IPS DF 6.9 (cell line): ENCODE results near the gene XRCC4.
"Not testable (repeated sequence)": the region's sequence is repeated elsewhere in the genome, so short reads cannot be mapped to it uniquely, and the experiment has no call there.

Experiments
- DNase-seq: peaks from one replicate; pipeline ENCODE4 v3.0.0-alpha.2; 2013; ENCODE audit warnings: low read depth, low spot score
- H3K27ac ChIP-seq: one replicate; pipeline ENCODE4 v1.5.1; 2013; ENCODE audit warnings: low read length, control low read depth
- H3K27me3 ChIP-seq: 2 replicates; pipeline ENCODE4 v1.6.1; 2013; ENCODE audit warnings: mild to moderate bottlenecking, low read length; ENCODE audit not compliant: control insufficient read depth, insufficient read depth
- H3K36me3 ChIP-seq: 2 replicates; pipeline ENCODE4 v1.6.1; 2013; ENCODE audit warnings: low read length; ENCODE audit not compliant: control insufficient read depth, insufficient read depth
- H3K4me1 ChIP-seq: 2 replicates; pipeline ENCODE4 v1.6.1; 2013; ENCODE audit warnings: low read length; ENCODE audit not compliant: control insufficient read depth, insufficient read depth
- H3K4me3 ChIP-seq: 2 replicates; pipeline ENCODE4 v1.5.1; 2013; ENCODE audit warnings: mild to moderate bottlenecking, low read length
- H3K9me3 ChIP-seq: 2 replicates; pipeline ENCODE4 v1.6.1; 2013; ENCODE audit warnings: low read length, inconsistent platforms; ENCODE audit not compliant: control insufficient read depth, insufficient read depth
- WGBS: extraction: QIAGEN DNeasy Blood & Tissue Kit; methylation state at CpG from one replicate; pipeline ENCODE4 v1.1.7; 2013; ENCODE audit warnings: mixed read lengths, missing lambda C conversion rate; ENCODE audit not compliant: insufficient read length, insufficient coverage; 5-methylcytosine and 5-hydroxymethylcytosine counted together

Gene XRCC4

DNA sequence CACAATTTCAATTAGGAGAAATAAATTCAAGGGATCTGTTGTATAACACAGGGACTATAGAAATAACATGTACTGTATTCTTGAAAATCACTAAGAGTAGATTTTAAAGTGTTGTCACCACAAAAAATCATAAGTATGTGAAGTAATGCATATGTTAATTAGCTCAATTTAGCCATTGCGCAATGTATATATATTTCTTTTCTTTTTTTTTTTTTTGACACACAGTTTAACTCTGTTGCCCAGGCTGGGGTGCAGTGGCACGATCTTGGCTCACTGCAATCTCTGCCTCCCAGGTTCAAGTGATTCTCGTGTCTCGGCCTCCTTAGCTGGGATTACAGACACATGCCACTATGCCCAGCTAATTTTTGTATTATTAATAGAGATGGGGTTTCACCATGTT lies 70.2 kb downstream of the XRCC4 start:
- H3K9me3 ChIP-seq: no peaks in the 10 kb centered on the region
- H3K36me3 ChIP-seq: no peaks in the 10 kb centered on the region
- no CpG with 5 or more reads among the region's 4 CpGs for WGBS
- no peaks in the 10 kb centered on the region for H3K27me3 ChIP-seq
- DNase-seq: no peak
- H3K4me3 ChIP-seq: no peak overlapping the region
- H3K4me1 ChIP-seq: no peaks in the 10 kb centered on the region
- H3K27ac ChIP-seq: no peak overlapping the region

DNA sequence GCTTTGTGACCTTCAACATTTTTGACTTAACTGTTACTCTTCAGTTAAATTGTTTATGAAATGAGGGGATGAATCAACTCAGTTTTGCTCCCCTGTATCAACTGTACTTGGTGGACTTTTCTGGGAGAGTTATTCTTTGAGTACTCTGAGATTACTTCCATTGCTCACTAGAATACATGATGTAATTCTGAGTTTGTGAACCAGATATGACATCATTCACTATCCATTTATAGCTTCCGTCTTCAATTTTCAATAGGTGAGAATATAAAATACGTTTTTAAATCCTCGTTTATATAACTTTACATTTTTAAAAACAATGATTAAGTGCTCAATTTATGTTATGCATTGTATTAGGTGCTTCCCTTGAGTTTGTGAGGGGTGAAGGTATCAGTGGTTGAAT lies 71.0 kb downstream of the XRCC4 start:
- H3K9me3 ChIP-seq: no peaks in the 10 kb centered on the region
- DNase-seq: no peak
- H3K27me3 ChIP-seq: no peaks in the 10 kb centered on the region
- H3K4me3 ChIP-seq: no peak overlapping the region
- H3K4me1 ChIP-seq: no peaks in the 10 kb centered on the region
- 100% methylated on average over 3 of the region's 3 CpGs for WGBS
- no peak overlapping the region for H3K27ac ChIP-seq
- H3K36me3 ChIP-seq: no peaks in the 10 kb centered on the region

DNA sequence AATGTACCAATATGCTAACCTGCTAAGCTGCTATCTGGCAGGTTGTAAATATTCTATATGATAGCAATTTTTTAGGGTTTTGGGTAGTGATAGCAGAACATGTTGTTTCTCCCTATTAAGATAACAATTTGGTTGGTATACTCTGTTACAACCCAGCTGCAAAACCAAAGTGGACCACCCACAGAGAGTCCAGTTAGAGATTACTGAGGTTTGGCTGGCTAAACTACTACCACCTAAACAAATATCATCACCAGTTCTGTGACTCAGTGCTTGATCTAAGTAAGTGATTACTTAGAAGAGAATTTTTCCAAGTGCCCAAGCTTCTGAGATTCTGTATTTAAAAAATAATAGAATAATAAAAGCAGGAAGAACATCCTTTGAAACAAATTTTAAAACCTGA lies 72.3 kb downstream of the XRCC4 start:
- H3K27ac ChIP-seq: no peak overlapping the region
- no peaks in the 10 kb centered on the region for H3K36me3 ChIP-seq
- H3K27me3 ChIP-seq: no peaks in the 10 kb centered on the region
- no peak for DNase-seq
- H3K9me3 ChIP-seq: no peaks in the 10 kb centered on the region
- H3K4me1 ChIP-seq: no peaks in the 10 kb centered on the region
- H3K4me3 ChIP-seq: no peak overlapping the region

DNA sequence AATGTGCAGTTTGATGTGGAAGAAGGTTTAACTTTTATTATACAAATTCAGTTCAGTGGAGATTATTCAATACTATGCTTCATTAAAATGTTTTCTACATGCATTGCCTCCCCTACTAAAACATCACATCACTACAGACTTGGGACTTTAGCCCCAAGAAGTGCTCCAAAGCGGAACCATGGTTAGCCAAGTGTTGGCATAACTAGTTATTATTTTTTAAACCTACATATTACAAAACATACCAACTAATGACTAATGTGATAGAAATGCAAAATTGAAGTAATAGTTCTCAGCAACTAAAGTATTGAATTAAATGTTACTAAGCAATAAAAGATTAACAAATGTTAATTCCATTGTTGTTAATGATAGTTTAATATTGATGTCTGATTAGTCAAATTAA lies 74.5 kb downstream of the XRCC4 start:
- WGBS: no CpG with 5 or more reads among the region's 1 CpG
- H3K27me3 ChIP-seq: no peaks in the 10 kb centered on the region
- H3K4me3 ChIP-seq: no peak overlapping the region
- H3K9me3 ChIP-seq: no peaks in the 10 kb centered on the region
- no peaks in the 10 kb centered on the region for H3K4me1 ChIP-seq
- DNase-seq: no peak
- H3K27ac ChIP-seq: no peak overlapping the region
- no peaks in the 10 kb centered on the region for H3K36me3 ChIP-seq

DNA sequence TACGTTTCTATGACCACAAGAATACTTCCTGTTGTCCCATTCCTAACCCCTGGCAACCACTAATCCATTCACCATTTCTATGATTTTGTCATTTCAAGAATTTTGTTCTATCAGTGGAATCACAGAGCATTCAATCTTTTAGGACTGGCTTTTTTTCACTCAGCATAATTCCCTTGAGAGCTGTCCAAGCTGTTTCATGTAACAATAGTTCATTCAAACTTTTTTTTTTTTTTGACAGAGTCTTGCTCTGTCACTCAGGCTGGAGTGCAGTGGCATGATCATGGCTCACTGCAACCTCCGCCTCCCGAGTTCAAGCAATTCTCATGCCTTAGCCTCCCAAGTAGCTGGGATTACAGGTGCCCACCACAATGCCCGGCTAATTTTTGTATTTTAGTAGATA lies 75.6 kb downstream of the XRCC4 start:
- DNase-seq, H3K9me3 ChIP-seq, H3K27ac ChIP-seq, H3K4me3 ChIP-seq, H3K27me3 ChIP-seq, H3K4me1 ChIP-seq, H3K36me3 ChIP-seq: not testable (repeated sequence)
- no CpG with 5 or more reads among the region's 4 CpGs for WGBS

DNA sequence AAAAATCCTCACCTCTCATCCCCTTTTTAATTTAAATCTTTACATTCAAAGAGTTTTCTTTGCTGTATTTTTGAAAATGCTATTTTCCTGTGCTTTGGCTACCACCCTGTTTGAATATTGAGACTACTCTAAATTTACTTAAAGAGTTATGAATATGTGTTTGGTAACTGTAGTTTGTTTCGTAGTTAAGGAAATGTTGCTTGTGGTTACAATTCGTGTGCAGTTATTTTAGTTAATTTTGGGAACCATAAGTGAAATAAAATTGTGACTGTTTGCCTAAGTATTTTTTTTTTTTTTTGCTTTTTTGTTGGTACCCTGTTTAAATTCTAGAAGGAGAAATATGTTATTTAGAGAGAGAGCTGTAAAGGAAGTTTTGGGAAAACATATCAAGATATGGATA lies 78.7 kb downstream of the XRCC4 start:
- Histone ChIP-seq H3K27ac (no peak overlapping the region), H3K27me3 (no peaks in the 10 kb centered on the region), H3K4me3 (no peak overlapping the region), H3K4me1 (no peaks in the 10 kb centered on the region), H3K9me3 (no peaks in the 10 kb centered on the region), H3K36me3 (no peaks in the 10 kb centered on the region)
- WGBS: 100% methylated on average over 2 of the region's 2 CpGs
- no peak for DNase-seq

DNA sequence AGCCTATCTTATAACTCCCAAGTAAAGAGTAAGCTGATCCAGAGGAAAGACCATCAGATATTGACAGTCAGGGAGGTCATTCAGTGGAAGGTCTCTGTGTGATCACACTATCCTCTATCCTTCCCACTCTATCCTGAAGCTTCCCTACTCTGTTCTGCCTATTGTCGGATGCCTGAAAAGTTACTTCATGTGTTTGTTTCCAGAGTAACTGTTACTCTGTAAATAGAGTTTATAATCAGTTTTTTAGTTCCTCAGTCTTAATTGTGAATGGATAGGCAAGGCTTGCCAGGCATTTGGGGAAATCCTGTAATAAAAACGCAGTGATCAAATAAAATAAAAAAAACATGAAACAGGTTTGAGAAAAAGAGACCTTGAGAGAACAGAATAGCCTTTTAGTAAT lies 79.8 kb downstream of the XRCC4 start:
- no peak for DNase-seq
- Histone ChIP-seq H3K4me1 (no peaks in the 10 kb centered on the region), H3K36me3 (no peaks in the 10 kb centered on the region), H3K9me3 (no peaks in the 10 kb centered on the region), H3K27ac (no peak overlapping the region), H3K4me3 (no peak overlapping the region), H3K27me3 (no peaks in the 10 kb centered on the region)
- no CpG with 5 or more reads among the region's 2 CpGs for WGBS

DNA sequence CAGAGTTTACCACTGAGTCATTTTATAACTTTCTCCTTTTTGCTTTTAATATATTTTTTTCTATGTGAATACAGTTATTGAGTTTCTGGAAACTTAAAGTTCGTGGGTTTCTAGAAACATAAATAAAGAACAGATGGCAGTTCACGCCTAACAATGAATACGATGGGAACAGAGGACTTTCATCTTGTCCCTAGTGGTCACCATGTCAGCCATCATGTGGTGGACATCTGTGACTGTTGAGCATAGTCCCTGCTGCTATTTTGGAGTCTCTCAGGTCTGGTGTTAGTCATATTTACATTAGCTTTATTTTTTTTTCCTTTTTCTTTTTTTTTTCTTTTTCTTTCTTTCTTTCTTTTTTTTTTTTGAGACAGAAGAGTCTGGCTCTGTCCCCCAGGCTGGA lies 85.3 kb downstream of the XRCC4 start:
- no peak for DNase-seq
- H3K4me1 ChIP-seq: no peaks in the 10 kb centered on the region
- H3K36me3 ChIP-seq: no peaks in the 10 kb centered on the region
- no peak overlapping the region for H3K4me3 ChIP-seq
- no CpG with 5 or more reads among the region's 3 CpGs for WGBS
- H3K9me3 ChIP-seq: no peaks in the 10 kb centered on the region
- H3K27me3 ChIP-seq: no peaks in the 10 kb centered on the region
- H3K27ac ChIP-seq: no peak overlapping the region

DNA sequence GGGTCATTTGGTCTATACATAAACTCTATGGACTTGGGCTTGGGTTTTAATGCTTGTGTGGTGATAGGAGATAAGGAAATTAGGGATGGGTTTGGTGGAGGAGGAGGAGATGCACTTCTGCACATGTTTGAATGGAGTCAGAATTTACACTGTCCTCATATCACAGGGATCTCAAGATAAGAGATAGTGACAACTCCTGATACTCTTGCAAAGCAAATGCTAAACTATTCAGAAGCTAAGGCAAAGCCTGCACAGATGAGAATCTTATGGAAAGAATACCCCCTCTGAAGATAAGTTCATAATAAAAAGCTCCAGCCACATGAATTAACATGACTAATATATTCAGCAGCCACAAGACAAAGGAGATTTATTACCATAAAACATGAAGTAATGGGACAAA lies 90.2 kb downstream of the XRCC4 start:
- Histone ChIP-seq H3K4me1 (no peaks in the 10 kb centered on the region), H3K27me3 (no peaks in the 10 kb centered on the region), H3K4me3 (no peak overlapping the region), H3K27ac (no peak overlapping the region), H3K9me3 (no peaks in the 10 kb centered on the region), H3K36me3 (no peaks in the 10 kb centered on the region)
- DNase-seq: no peak

DNA sequence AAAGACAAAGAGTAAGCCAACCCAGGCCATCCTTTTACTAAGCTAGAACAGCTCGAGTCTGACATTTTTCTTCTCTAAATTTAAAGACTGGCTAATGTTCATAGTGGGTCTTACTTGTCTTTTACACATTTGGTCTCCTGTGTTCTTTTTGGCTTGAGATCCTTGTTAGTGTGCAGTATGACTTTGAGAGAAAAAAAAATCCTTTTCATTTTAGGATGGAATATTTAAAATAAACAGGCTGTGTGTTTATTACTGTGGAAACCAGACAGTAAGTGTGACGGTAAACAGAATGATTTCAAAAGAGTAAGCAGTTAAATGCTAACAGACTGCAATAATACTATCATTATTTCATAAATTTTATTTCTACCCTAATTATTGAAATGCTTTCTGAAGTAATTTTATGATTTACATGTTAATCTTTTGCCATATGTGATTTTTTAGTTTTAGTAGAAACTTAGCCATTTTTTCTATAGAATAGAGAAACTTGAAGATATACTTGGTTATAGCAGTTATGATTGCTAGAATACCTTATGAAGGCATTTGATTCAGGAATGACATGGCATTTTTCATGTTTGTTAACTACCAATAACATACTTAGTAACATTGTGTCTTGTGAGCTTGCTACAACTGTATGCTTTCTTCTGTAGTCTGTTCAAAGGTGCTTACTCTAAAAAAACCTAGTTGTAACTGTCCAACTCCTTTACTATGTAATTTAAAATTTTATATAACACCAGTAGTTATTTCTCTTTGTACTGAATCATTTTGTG lies 92.4 kb downstream of the XRCC4 start:
- Histone ChIP-seq H3K4me3 (no peak overlapping the region), H3K27ac (no peak overlapping the region), H3K27me3 (no peaks in the 10 kb centered on the region), H3K4me1 (no peaks in the 10 kb centered on the region), H3K36me3 (no peaks in the 10 kb centered on the region), H3K9me3 (no peaks in the 10 kb centered on the region)
- WGBS: no CpG with 5 or more reads among the region's 2 CpGs
- no peak for DNase-seq

DNA sequence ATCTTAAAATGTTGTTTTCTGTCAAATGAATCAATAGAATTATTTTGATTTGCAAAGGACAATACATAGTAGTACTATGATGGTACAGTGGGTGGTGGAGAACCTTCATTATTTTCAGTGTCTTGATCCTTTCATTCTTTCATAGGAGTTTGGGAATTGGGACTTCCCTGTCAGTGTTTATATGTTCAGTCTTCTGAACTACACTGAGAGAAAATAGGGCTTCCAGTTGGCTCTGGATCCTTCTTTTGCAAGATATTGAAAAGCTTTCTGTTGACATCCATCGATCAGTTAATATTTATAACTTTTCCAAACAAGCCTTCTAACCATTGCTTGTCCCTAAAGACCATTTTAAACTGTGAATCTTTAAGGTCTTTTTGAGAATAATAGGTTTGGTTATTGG lies 94.7 kb downstream of the XRCC4 start:
- Histone ChIP-seq H3K4me1 (no peaks in the 10 kb centered on the region), H3K9me3 (no peaks in the 10 kb centered on the region), H3K27ac (no peak overlapping the region), H3K27me3 (no peaks in the 10 kb centered on the region), H3K36me3 (no peaks in the 10 kb centered on the region), H3K4me3 (no peak overlapping the region)
- no CpG with 5 or more reads among the region's 1 CpG for WGBS
- DNase-seq: no peak
